ENCODE measurements around the gene UBE2O. TPM values are rescaled to one million over a fixed set of nuclear protein-coding genes. Genes with fewer than 3 reads are reported as not detected.

The UBE2O gene
- total and polyA plus RNA-seq, 2 experiments from 2014 or later, result 28.5 to 62.6 TPM

DNA sequence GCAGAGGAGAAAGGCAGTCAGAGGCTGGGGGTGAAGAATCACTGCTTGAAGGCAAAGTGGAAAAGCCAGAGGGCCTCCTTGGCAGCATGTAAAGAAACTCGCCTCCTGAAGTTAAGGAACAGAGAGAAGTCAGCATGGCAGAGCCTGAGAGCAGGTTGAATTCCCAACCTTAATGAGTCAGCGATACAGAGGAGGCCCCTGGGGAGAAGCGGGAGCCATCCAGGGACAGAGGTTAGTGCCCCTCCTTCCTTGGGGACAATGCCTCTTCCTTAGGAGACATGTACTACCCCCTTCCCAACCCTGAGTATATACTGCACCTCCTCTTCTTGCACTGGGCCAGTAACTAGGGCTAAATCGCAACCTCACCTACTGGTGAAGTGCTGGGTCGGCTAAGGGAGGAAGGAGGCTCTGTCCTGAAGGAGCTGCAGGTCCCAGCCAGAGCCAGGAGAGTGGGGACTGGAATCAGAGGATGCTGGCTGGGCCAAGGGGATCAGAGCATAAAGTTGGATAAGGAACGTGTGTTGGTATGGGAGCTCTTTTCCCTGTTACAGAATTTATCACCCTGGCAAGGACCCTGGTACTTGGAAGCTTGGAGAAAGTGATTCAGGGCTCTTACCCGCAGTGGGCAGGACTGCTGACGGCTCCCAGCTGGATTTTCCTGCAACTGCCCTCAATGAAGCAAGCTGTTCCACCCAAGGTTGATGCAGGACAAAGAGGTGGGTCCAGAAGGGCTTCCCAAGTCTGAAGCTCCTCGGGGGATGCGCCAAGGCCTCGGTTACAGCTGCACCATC is 9.0 kb upstream of the UBE2O start:
- Histone ChIP-seq H3K4me3 (no peak overlapping the region), H3K4me1 (ENCODE audit: low read depth) (no peaks in the 10 kb centered on the region), H3K27ac (no peak overlapping the region), H3K27me3 (no peaks in the 10 kb centered on the region), H3K9me3 (ENCODE audit: low read depth) (no peaks in the 10 kb centered on the region), H3K36me3 (no peaks in the 10 kb centered on the region)
- TF ChIP-seq, protein P1, sequence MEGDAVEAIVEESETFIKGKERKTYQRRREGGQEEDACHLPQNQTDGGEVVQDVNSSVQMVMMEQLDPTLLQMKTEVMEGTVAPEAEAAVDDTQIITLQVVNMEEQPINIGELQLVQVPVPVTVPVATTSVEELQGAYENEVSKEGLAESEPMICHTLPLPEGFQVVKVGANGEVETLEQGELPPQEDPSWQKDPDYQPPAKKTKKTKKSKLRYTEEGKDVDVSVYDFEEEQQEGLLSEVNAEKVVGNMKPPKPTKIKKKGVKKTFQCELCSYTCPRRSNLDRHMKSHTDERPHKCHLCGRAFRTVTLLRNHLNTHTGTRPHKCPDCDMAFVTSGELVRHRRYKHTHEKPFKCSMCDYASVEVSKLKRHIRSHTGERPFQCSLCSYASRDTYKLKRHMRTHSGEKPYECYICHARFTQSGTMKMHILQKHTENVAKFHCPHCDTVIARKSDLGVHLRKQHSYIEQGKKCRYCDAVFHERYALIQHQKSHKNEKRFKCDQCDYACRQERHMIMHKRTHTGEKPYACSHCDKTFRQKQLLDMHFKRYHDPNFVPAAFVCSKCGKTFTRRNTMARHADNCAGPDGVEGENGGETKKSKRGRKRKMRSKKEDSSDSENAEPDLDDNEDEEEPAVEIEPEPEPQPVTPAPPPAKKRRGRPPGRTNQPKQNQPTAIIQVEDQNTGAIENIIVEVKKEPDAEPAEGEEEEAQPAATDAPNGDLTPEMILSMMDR (IDR thresholded peaks at IDR 0.05; ENCODE audit: low read depth, low read length), result no peak
- peak in 1 of 2 donors; percentile 56 for DNase-seq (ENCODE audit: low read depth in 1 of 2, low spot score in 1 of 2)

DNA sequence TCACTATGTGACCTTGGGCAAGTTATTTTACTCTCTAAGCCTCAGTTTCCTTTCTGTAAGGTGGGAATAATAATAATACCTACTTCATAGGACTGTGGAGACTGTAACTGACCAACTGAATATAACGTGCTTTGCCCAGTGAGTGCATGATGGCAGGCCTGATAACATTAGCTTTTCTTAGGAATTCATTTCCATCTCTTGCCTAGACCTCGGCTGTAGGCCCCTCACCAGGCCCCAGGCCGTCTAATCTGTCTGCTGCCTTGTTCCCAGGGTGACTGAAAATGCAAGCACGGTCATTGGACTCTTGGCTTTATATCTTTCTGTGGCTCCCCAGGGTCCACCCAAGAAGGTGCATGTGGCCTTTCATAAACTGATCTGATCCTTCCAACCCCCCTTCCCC is 6.7 kb upstream of the UBE2O start:
- no peak overlapping the region for H3K27ac ChIP-seq

DNA sequence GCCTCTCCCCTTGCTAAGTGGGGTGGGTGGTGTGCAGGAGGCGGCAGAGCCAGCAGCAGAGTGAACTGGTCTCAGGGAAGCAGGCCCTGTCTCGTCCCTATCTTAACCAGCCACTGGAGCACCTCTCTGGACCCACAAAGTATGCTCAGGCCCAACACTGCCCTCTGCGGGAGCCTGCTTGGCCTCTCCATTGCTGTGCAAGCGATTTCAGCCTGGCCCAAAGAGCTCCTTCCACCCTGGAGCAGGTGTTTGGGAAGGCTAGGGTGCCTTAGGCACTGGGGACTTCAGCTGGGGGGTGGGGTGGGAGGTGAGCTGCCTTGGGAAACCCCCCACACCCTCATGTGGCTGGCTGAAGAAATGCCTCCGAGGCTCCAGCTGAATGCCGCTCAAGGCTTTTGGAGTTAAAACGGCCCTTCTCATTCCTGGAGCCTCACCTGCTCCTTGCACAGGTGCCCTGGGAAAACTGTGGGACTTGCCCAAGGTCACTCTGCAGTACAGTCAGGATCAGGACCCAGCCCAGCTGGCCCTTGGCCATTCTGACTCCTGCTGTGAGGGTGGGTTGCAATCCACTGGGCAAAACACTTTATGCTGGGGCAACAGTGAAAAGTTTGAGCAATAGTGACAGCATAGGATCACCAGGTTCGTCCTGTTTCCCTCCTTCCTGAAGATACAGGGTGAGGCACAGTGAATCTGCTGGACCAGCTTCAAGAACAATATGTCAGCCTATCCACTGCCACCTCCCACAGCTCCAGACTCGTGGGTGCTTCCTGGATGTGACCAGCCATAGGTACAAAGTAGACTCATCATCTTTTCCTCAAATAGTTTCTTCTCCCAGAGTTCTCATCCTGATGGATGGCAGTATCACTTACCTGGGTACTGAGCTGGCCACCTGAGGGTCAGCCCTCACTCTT is 5.9 kb upstream of the UBE2O start:
- Histone ChIP-seq H3K27ac (no peak overlapping the region), H3K9me3 (ENCODE audit: low read depth) (no peaks in the 10 kb centered on the region), H3K4me3 (no peak overlapping the region), H3K27me3 (no peaks in the 10 kb centered on the region), H3K4me1 (ENCODE audit: low read depth) (no peaks in the 10 kb centered on the region), H3K36me3 (no peaks in the 10 kb centered on the region)
- DNase-seq (ENCODE audit: low read depth in 1 of 2, low spot score in 1 of 2), result peak; percentile 69 to 86
- TF ChIP-seq, protein P1 (IDR thresholded peaks at IDR 0.05; ENCODE audit: low read depth, low read length), result peak; percentile 68

More for the DNA sequence above, 6.7 kb upstream of the UBE2O start:
- TF ChIP-seq, protein P1 (IDR thresholded peaks at IDR 0.05; ENCODE audit: low read depth, low read length), result no peak
- H3K36me3 ChIP-seq, result no peaks in the 10 kb centered on the region
- no peaks in the 10 kb centered on the region for H3K4me1 ChIP-seq (ENCODE audit: low read depth)
- no peak for DNase-seq (ENCODE audit: low read depth in 1 of 2, low spot score in 1 of 2)
- H3K27me3 ChIP-seq, result no peaks in the 10 kb centered on the region
- no peaks in the 10 kb centered on the region for H3K9me3 ChIP-seq (ENCODE audit: low read depth)
- no peak overlapping the region for H3K4me3 ChIP-seq

DNA sequence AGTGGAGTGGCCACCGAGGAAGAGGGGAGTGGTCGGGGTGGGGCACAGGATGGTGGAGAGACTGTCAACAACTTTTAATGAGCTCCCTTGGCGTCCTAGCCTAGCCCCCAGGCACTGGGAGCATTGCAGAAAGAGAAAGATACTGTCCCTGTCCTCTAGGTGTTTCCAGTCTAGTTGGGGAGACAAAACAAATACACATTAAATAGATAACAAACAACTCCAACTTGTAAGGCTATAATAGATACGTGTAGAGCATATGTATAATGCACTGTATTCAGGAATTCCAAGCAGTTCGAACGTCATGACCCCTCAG is 435 bp upstream of the UBE2O start:
- H3K9me3 ChIP-seq (ENCODE audit: low read depth), result no peaks in the 10 kb centered on the region
- TF ChIP-seq, protein P1 (IDR thresholded peaks at IDR 0.05; ENCODE audit: low read depth, low read length), result no peak
- no peak overlapping the region for H3K4me3 ChIP-seq
- H3K36me3 ChIP-seq, result no peaks in the 10 kb centered on the region
- no peaks in the 10 kb centered on the region for H3K27me3 ChIP-seq
- peaks cover 19% of the 10 kb centered on the region for H3K4me1 ChIP-seq (ENCODE audit: low read depth)
- H3K27ac ChIP-seq, result no peak overlapping the region
- DNase-seq (ENCODE audit: low read depth in 1 of 2, low spot score in 1 of 2), result no peak

DNA sequence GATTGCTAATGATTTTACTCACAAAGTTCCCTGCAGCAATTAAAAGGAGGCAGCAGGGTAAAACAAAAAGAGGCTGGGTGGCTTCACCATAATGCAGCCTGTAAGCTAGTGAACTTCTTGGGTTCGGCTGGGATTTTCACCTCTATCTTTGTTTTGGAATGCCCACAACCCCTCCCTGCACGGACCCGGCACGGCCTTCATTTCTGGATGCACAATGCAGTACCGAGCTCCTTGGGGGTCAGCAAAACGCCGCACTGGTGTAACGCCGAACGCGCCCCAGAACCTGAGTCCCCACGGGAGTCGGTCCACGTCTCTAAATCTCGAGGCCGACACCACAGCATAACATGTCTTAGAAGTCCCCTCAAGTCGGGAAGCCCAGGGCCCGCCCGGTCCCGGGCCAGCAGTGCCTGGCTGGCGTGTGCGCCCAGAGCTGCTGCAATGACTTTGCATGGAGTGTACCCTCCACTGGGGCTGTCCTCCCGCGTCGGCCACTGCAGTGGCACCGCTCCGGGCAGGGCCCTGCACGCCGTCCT is 759 bp downstream of the UBE2O start:
- peaks cover 31% of the 10 kb centered on the region for H3K4me1 ChIP-seq (ENCODE audit: low read depth)
- no peak for DNase-seq (ENCODE audit: low read depth in 1 of 2, low spot score in 1 of 2)
- H3K36me3 ChIP-seq, result no peaks in the 10 kb centered on the region
- peak overlapping the region; percentile 59 for H3K27ac ChIP-seq
- H3K9me3 ChIP-seq (ENCODE audit: low read depth), result no peaks in the 10 kb centered on the region
- peak overlapping the region; percentile 82 for H3K4me3 ChIP-seq
- TF ChIP-seq, protein P1 (IDR thresholded peaks at IDR 0.05; ENCODE audit: low read depth, low read length), result no peak
- no peaks in the 10 kb centered on the region for H3K27me3 ChIP-seq
